Natural killer cell (primary cell): ENCODE measurements around the gene RSAD2. TPM values are rescaled to one million over a fixed set of nuclear protein-coding genes. Genes with fewer than 3 reads are reported as not detected.

ENCODE experiments used
- ATAC-seq, 3 donors: fragments of 150-1000 bp in 2 of 3; fragments of 200-7000 bp in 1 of 3; cut with Tn5 transposase; 1 replicate in 1 of 3; 2 replicates in 2 of 3; pipeline ENCODE4 v1.10.0; 2021; ENCODE audit warnings: mild to moderate bottlenecking in 2 of 3, moderate library complexity in 2 of 3
- DNase-seq, 2 donors: peaks; one replicate each; pipeline versions ENCODE4 v3.0.0 to v3.0.0-alpha.2; 2013 to 2021; ENCODE audit warnings: mixed read lengths in 1 of 2
- H3K27ac ChIP-seq: one replicate; pipeline ENCODE4 v1.5.1; 2013; ENCODE audit warnings: mild to moderate bottlenecking, low read length
- H3K27me3 ChIP-seq: one replicate; pipeline ENCODE4 v1.6.1; 2013; ENCODE audit warnings: low read length; ENCODE audit not compliant: control insufficient read depth, insufficient read depth
- H3K36me3 ChIP-seq: one replicate; pipeline ENCODE4 v1.6.1; 2013; ENCODE audit warnings: low read length; ENCODE audit not compliant: control insufficient read depth, insufficient read depth
- H3K4me1 ChIP-seq: one replicate; pipeline ENCODE4 v1.6.1; 2013; ENCODE audit warnings: low read length; ENCODE audit not compliant: control insufficient read depth, insufficient read depth
- H3K4me3 ChIP-seq: one replicate; pipeline ENCODE4 v1.5.1; 2013; ENCODE audit warnings: low read length
- H3K9me3 ChIP-seq: one replicate; pipeline ENCODE4 v1.6.1; 2013; ENCODE audit warnings: low read length; ENCODE audit not compliant: control insufficient read depth, insufficient read depth
- H3K27ac Mint-ChIP-seq, 2 donors: one replicate each; pipeline ENCODE4 v1.8.0; 2022; ENCODE audit warnings: mild to moderate bottlenecking in 2 of 2, mixed read lengths in 2 of 2, moderate library complexity in 1 of 2
- H3K27me3 Mint-ChIP-seq, 2 donors: one replicate each; pipeline ENCODE4 v1.8.0; 2022; ENCODE audit warnings: low read depth in 2 of 2, mixed read lengths in 2 of 2
- H3K36me3 Mint-ChIP-seq: one replicate; pipeline ENCODE4 v1.8.0; 2022; ENCODE audit warnings: mixed read lengths
- H3K4me1 Mint-ChIP-seq, 2 donors: one replicate each; pipeline ENCODE4 v1.8.0; 2022; ENCODE audit warnings: mixed read lengths in 2 of 2
- H3K4me3 Mint-ChIP-seq: one replicate; pipeline ENCODE4 v1.8.0; 2022; ENCODE audit warnings: mild to moderate bottlenecking, moderate library complexity, mixed read lengths
- H3K9me3 Mint-ChIP-seq, 2 donors: one replicate each; pipeline ENCODE4 v1.8.0; 2022; ENCODE audit warnings: mixed read lengths in 2 of 2
- CTCF ChIP-seq: fragments of 200-600 bp; IDR thresholded peaks from one replicate; pipeline ENCODE4 v1.8.0; 2022; ENCODE audit warnings: antibody characterized with exemption
- WGBS: methylation state at CpG from one replicate; pipeline ENCODE4 v1.1.7; 2013; ENCODE audit warnings: missing lambda C conversion rate; ENCODE audit not compliant: insufficient coverage; 5-methylcytosine and 5-hydroxymethylcytosine counted together
- intact Hi-C: fragments of 100-400 bp; cut with micrococcal nuclease; formaldehyde crosslinking; loops from one replicate; pipeline ENCODE4 v1.14.2; 2022
- total RNA-seq, 4 donors: library from RNA; stranded (reverse); fragments of 120-200 nt in 1 of 4; gene quantifications; one replicate each; pipeline versions ENCODE4 v1.2.3 to v1.2.4, GENCODE V29; 2013 to 2022

RSAD2 gene
- total RNA-seq, 3 donors from 2014 or later (not counting 1 experiment from before 2014, with no cell fraction given) = 7.9 to 12.0 (median 9.4) TPM

DNA sequence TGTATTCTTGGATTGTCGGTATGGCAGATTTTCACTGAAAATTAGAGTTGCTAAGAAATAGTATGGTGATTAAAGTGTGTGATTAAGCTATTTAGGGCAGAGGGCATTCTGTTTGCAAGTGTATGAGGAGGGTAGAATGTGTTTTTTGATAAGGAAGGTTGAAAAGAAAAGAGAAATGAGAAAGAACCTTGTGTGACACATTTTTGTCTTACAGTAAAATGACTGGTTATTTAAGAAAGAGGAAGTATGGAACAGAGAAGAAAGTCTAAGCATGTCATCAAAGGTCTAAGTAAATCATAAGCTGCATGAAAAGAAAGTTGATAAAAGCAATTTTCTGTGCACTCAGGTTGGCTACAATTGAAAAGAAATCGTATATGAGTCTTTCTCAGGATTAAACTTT lies 5.2 kb upstream of the RSAD2 start:
- Histone ChIP-seq H3K27me3 (no peaks in the 10 kb centered on the region), H3K9me3 (no peaks in the 10 kb centered on the region), H3K36me3 (no peaks in the 10 kb centered on the region), H3K27ac (no peak overlapping the region), H3K4me1 (no peaks in the 10 kb centered on the region), H3K4me3 (no peak overlapping the region)
- intact Hi-C loops = no loop called here
- no peaks in the 10 kb centered on the region for H3K36me3 Mint-ChIP-seq
- H3K27ac Mint-ChIP-seq = no peak overlapping the region
- H3K27me3 Mint-ChIP-seq = no peaks in the 10 kb centered on the region
- WGBS = 79% methylated on average over 1 of the region's 2 CpGs
- peaks cover 3 to 9% of the 10 kb centered on the region in 2 donors for H3K4me1 Mint-ChIP-seq
- H3K4me3 Mint-ChIP-seq = no peak overlapping the region
- H3K9me3 Mint-ChIP-seq = peaks cover 0 to 3% of the 10 kb centered on the region in 2 donors
- TF ChIP-seq CTCF = no peak
- DNase-seq (no peak), ATAC-seq (no peak)

DNA sequence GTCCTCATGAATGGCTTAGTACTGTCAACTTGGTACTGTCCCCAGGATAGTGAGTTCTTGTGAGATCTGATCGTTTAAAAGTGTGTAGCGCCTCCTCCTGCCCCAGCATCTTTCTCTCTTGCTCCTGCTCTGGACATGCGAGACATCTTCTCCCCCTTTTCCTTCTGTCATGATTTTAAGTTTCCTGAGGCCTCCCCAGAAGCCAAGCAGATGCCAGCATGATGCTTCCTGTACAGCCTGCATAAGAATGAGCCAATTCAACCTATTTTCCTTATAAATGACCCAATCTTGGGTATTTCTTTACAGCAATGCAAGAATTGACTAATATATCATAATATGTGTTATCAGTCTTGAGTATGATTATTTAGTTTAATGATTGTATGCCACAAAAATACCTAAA lies 3.5 kb upstream of the RSAD2 start:
- ATAC-seq (no peak), DNase-seq (no peak)
- no peaks in the 10 kb centered on the region for H3K9me3 ChIP-seq
- H3K4me1 ChIP-seq = peaks cover 13% of the 10 kb centered on the region
- H3K36me3 Mint-ChIP-seq = no peaks in the 10 kb centered on the region
- H3K27ac Mint-ChIP-seq = no peak overlapping the region
- no peaks in the 10 kb centered on the region for H3K36me3 ChIP-seq
- no peak overlapping the region for H3K27ac ChIP-seq
- no peak overlapping the region for H3K4me3 ChIP-seq
- H3K27me3 ChIP-seq = no peaks in the 10 kb centered on the region
- H3K4me1 Mint-ChIP-seq = peaks cover 18 to 23% of the 10 kb centered on the region in 2 donors
- H3K9me3 Mint-ChIP-seq = peaks cover 0 to 3% of the 10 kb centered on the region in 2 donors
- no peak for TF ChIP-seq CTCF
- intact Hi-C loops = no loop called here
- H3K27me3 Mint-ChIP-seq = no peaks in the 10 kb centered on the region
- WGBS = 100% methylated on average over 3 of the region's 3 CpGs
- no peak overlapping the region for H3K4me3 Mint-ChIP-seq

DNA sequence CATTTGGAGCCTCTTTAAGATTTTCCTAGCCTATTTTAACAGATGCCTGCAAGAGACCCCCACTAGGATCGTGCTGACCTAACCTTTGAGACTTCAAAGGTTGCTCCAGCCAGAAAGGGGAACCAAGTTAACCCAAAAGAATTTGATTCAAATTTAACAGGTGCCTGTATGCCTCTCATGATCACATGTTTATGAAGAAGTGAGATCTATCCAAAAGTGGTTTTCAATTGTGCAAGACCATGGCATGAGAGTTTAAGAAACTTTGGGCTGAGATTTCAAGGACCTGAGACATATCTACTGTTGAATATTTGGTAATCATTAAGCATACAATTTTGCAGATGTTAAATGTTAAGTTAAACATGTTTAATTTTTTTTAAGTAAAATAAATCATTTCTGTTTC lies 1.3 kb upstream of the RSAD2 start:
- intact Hi-C loops = no loop called here
- H3K27ac ChIP-seq = no peak overlapping the region
- DNase-seq = no peak
- no peaks in the 10 kb centered on the region for H3K36me3 ChIP-seq
- H3K4me1 Mint-ChIP-seq = peaks cover 39 to 42% of the 10 kb centered on the region in 2 donors
- peaks cover 17% of the 10 kb centered on the region for H3K4me1 ChIP-seq
- no peak overlapping the region for H3K4me3 ChIP-seq
- H3K27me3 ChIP-seq = no peaks in the 10 kb centered on the region
- TF ChIP-seq CTCF = no peak
- ATAC-seq = no peak
- peaks cover 0 to 3% of the 10 kb centered on the region in 2 donors for H3K9me3 Mint-ChIP-seq
- H3K4me3 Mint-ChIP-seq = no peak overlapping the region
- 71% methylated on average over 1 of the region's 1 CpG for WGBS
- no peaks in the 10 kb centered on the region for H3K9me3 ChIP-seq
- H3K36me3 Mint-ChIP-seq = no peaks in the 10 kb centered on the region
- H3K27me3 Mint-ChIP-seq = no peaks in the 10 kb centered on the region
- H3K27ac Mint-ChIP-seq = peak overlapping the region in 1 of 2 donors; percentile 89

- intact Hi-C loops = no loop called here
- DNase-seq (peak in 1 of 2 donors; percentile 19), ATAC-seq (no peak)
- Histone ChIP-seq H3K4me3 (no peak overlapping the region), H3K36me3 (no peaks in the 10 kb centered on the region), H3K27me3 (no peaks in the 10 kb centered on the region), H3K4me1 (peaks cover 17% of the 10 kb centered on the region), H3K9me3 (no peaks in the 10 kb centered on the region), H3K27ac (no peak overlapping the region)
- peaks cover 38 to 39% of the 10 kb centered on the region in 2 donors for H3K4me1 Mint-ChIP-seq
- no peaks in the 10 kb centered on the region for H3K27me3 Mint-ChIP-seq
- H3K9me3 Mint-ChIP-seq = peaks cover 0 to 3% of the 10 kb centered on the region in 2 donors
- no peak for TF ChIP-seq CTCF
- H3K27ac Mint-ChIP-seq = peak overlapping the region in 1 of 2 donors; percentile 69
- 52% methylated on average over 4 of the region's 4 CpGs for WGBS
- H3K4me3 Mint-ChIP-seq = peak overlapping the region; percentile 86
- no peaks in the 10 kb centered on the region for H3K36me3 Mint-ChIP-seq
Observed at GRCh38 chr2:6878549-6878948, 972 bp downstream of the RSAD2 start.
